Left ventricle myocardium inferior (tissue), 1 donor: ENCODE measurements around the gene ADAMTS2. TPM values are rescaled to one million over a fixed set of nuclear protein-coding genes. Genes with fewer than 3 reads are reported as not detected.

ENCODE experiments used
- DNase-seq: peaks from one replicate; pipeline ENCODE4 v3.0.0-alpha.2; 2020
- H3K27ac ChIP-seq: fragments of 200-600 bp; replicated peaks from 2 replicates; pipeline ENCODE4 v1.8.0; 2021
- H3K27me3 ChIP-seq: fragments of 200-600 bp; 2 replicates; pipeline ENCODE4 v1.8.0; 2021; ENCODE audit warnings: low read depth
- H3K36me3 ChIP-seq: fragments of 200-600 bp; 2 replicates; pipeline ENCODE4 v1.8.0; 2021
- H3K4me1 ChIP-seq: fragments of 200-600 bp; 2 replicates; pipeline ENCODE4 v1.8.0; 2021
- H3K4me3 ChIP-seq: fragments of 200-600 bp; 2 replicates; pipeline ENCODE4 v1.8.0; 2021; ENCODE audit warnings: mild to moderate bottlenecking, moderate library complexity
- H3K9me3 ChIP-seq: fragments of 200-600 bp; replicated peaks from 2 replicates; pipeline ENCODE4 v1.8.0; 2021
- intact Hi-C: fragments of 100-400 bp; cut with micrococcal nuclease; formaldehyde crosslinking; loops from one replicate; pipeline ENCODE4 v1.11.0; 2022
- total RNA-seq: library from RNA; stranded (reverse); fragmentation: NEBNext Ultra II Directional; extraction: Animal tissue kit (Norgen Biotek cat#: 25700); gene quantifications from one replicate; pipeline ENCODE4 v1.2.1, GENCODE V29; 2021
- TF ChIP-seq, protein P1 (sequence below): fragments of 200-600 bp; IDR thresholded peaks from 2 replicates; pipeline ENCODE4 v1.8.0; 2021; ENCODE audit warnings: antibody characterized with exemption, mild to moderate bottlenecking, borderline replicate concordance
- donor health status: DM: no; HTN: yes; CAD: no; lungs with severe emphysema.

The ADAMTS2 gene
- total RNA-seq, 1 donor from 2014 or later, result 4.6 TPM

DNA sequence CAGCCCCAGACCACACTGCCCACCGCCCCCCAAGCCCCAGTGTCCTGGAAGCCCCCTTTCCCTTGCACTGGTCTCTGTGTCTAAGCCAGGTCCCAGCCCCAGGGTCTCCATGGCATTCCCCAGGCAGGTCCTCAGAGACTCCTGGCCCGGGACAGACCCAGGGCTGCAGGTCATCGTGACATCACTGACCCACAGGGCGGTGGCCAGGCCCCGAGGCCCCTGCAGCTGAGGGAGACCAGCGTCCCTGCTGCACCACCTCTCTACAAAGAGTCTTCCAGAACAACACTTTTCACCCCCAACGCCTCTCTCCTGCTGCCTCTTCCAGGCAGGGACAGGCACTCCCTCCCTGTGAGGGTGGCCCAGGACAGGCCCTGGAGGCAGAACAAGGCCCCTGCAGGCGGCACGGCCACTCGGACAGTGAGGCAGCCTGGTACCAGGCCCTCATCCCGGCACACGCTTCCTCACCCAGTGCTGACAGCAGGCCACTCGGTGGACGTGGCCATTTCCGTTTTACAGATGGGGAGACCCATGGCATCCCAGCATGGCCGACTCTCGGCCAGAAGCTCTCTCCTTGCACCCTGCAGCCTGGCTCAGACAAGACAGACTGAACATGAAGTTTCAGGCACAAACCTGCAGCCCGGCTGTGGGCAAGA is 136.4 kb downstream of the ADAMTS2 start:
- Histone ChIP-seq H3K4me3 (no peak overlapping the region), H3K9me3 (no peaks in the 10 kb centered on the region), H3K4me1 (no peaks in the 10 kb centered on the region), H3K27ac (no peak overlapping the region), H3K27me3 (peaks cover 70% of the 10 kb centered on the region), H3K36me3 (no peaks in the 10 kb centered on the region)
- intact Hi-C loops, result no loop called here
- TF ChIP-seq, protein P1, sequence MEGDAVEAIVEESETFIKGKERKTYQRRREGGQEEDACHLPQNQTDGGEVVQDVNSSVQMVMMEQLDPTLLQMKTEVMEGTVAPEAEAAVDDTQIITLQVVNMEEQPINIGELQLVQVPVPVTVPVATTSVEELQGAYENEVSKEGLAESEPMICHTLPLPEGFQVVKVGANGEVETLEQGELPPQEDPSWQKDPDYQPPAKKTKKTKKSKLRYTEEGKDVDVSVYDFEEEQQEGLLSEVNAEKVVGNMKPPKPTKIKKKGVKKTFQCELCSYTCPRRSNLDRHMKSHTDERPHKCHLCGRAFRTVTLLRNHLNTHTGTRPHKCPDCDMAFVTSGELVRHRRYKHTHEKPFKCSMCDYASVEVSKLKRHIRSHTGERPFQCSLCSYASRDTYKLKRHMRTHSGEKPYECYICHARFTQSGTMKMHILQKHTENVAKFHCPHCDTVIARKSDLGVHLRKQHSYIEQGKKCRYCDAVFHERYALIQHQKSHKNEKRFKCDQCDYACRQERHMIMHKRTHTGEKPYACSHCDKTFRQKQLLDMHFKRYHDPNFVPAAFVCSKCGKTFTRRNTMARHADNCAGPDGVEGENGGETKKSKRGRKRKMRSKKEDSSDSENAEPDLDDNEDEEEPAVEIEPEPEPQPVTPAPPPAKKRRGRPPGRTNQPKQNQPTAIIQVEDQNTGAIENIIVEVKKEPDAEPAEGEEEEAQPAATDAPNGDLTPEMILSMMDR, result no peak
- no peak for DNase-seq

DNA sequence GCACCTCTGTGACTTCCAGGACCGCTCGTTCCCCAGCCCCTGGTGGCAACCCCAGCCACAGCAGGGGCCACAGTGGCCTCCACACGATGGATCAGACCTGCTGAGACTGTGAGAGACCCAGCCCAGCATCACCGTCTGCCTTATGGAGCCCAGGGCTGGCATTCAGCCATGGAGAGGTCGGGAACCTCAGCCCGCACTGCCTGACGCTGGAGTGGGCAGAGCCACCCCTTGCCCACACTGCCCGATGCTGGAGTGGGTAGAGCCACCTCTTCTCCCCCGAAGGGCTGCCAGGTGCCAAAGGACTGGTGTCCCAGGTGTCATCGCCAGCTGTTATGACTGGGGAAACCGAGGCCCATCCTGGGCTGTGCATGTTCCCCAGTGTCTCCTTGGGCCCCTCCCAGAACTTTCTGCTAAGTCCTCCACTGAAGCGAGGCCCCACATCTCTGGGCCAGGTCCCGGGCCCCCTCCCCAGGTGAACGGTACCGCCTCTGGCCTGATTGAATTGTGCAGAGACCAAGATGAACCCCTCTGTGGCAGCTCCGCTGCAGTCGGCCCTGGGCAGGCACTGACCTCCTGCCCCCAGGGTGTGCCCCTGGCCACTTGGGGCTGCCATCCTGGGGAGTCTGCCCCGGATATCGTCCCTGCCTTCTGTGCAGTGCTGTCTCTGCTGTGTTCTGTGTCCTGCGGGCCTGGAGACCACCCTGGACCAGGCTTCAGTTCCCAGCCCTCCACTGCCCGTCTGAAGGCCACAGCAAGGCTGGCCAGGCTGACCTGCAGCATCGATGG is 137.1 kb downstream of the ADAMTS2 start:
- TF ChIP-seq, protein P1, result no peak
- Histone ChIP-seq H3K4me3 (no peak overlapping the region), H3K27me3 (peaks cover 76% of the 10 kb centered on the region), H3K9me3 (no peaks in the 10 kb centered on the region), H3K27ac (no peak overlapping the region), H3K36me3 (no peaks in the 10 kb centered on the region), H3K4me1 (no peaks in the 10 kb centered on the region)
- no peak for DNase-seq
- intact Hi-C loops, result no loop called here

DNA sequence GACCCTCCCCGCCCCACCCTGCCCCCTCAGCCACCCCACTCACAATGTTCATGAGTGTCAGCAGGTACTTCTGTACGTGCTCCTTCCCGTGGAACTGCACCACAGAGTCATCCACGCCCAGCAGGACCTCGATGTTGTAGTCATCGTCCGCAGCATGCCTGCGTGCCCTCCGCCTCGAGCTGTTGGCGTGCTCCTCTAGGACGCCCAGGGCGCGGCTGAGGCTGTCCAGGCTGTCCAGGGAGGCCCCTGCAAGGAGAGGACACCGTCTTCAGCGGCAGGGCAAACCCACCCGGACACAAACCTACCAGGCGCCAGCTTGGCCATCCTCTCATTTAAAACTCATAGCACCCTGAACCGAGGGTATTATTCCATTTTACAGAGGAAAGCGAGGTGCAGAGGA is 137.8 kb downstream of the ADAMTS2 start:
- H3K9me3 ChIP-seq, result no peaks in the 10 kb centered on the region
- H3K27me3 ChIP-seq, result peaks cover 77% of the 10 kb centered on the region
- no peak overlapping the region for H3K4me3 ChIP-seq
- DNase-seq, result no peak
- H3K36me3 ChIP-seq, result no peaks in the 10 kb centered on the region
- no peaks in the 10 kb centered on the region for H3K4me1 ChIP-seq
- TF ChIP-seq, protein P1, result no peak
- intact Hi-C loops, result no loop called here
- no peak overlapping the region for H3K27ac ChIP-seq

DNA sequence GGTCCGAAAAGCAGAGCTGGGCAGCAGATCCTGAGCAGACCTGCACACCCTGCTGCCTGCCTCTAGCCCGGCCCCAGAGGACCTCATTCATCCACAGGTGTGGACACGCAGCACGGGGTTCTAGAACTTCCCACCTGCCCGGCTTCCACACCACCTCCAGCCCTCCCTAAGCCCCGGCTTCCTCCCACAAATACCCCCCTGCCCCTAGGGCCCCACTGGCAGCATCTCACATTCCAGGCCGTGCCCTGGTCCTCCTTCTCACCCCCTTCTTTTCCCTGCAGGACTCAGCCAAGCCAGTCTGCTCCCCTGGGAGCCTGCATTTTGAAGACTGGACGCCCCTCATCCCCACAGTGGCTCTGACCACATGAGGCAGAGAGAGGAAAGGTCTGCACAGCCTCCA is 138.9 kb downstream of the ADAMTS2 start:
- DNase-seq, result no peak
- Histone ChIP-seq H3K4me3 (no peak overlapping the region), H3K4me1 (no peaks in the 10 kb centered on the region), H3K27me3 (peaks cover 71% of the 10 kb centered on the region), H3K9me3 (no peaks in the 10 kb centered on the region), H3K27ac (no peak overlapping the region), H3K36me3 (no peaks in the 10 kb centered on the region)
- intact Hi-C loops, result no loop called here
- TF ChIP-seq, protein P1, result no peak

DNA sequence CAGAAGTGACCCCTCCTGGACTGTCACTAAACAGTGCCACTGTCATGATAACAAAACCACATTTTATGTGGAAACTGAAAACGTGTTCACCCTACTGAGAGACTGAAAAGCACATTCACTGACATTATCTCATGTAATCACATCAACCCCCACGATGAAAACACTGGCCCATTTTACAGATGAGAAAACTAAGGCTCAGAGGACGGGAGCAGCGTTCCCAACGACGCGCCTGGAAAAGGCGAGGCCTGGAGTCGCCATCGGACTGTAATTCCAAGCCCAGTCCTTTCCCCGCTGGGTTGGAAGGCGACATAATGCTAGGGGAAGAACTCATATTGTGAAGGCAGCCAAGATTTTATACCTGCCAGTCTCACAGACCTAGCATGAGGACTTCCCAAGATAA is 140.0 kb downstream of the ADAMTS2 start:
- Histone ChIP-seq H3K4me1 (no peaks in the 10 kb centered on the region), H3K27ac (no peak overlapping the region), H3K9me3 (no peaks in the 10 kb centered on the region), H3K4me3 (no peak overlapping the region), H3K36me3 (no peaks in the 10 kb centered on the region), H3K27me3 (peaks cover 60% of the 10 kb centered on the region)
- TF ChIP-seq, protein P1, result no peak
- intact Hi-C loops, result no loop called here
- DNase-seq, result no peak
